Skeletal muscle cell (primary cell): Measurements from ENCODE around the gene CALML5.

ENCODE experiments used
- DNase-seq: peaks from one replicate; pipeline ENCODE4 v3.0.0-alpha.2; 2010; ENCODE audit warnings: low read depth
- H3K4me3 ChIP-seq: 2 replicates; pipeline ENCODE4 v1.5.1; 2011; ENCODE audit warnings: low read depth, mild to moderate bottlenecking, control low read depth, low read length, moderate library complexity

Gene CALML5

GRCh38 chr10:5522913-5523560 is 23.7 kb upstream of the CALML5 start:
- DNase-seq = no peak
- H3K4me3 ChIP-seq = no peak overlapping the region

- no peak overlapping the region for H3K4me3 ChIP-seq
- no peak for DNase-seq
Measured at GRCh38 chr10:5519054-5519453, 19.7 kb upstream of the CALML5 start.

GRCh38 chr10:5518143-5518542 is 18.8 kb upstream of the CALML5 start:
- no peak for DNase-seq
- no peak overlapping the region for H3K4me3 ChIP-seq

- H3K4me3 ChIP-seq = no peak overlapping the region
- DNase-seq = no peak
Measured at GRCh38 chr10:5517546-5517945, 18.2 kb upstream of the CALML5 start.

- H3K4me3 ChIP-seq = no peak overlapping the region
- no peak for DNase-seq
Measured at GRCh38 chr10:5515948-5516761, 16.8 kb upstream of the CALML5 start.

- H3K4me3 ChIP-seq = no peak overlapping the region
- no peak for DNase-seq
Measured at GRCh38 chr10:5514226-5514850, 15.0 kb upstream of the CALML5 start.

GRCh38 chr10:5512881-5513612 is 13.7 kb upstream of the CALML5 start:
- H3K4me3 ChIP-seq = no peak overlapping the region
- no peak for DNase-seq

GRCh38 chr10:5512331-5512730 is 13.0 kb upstream of the CALML5 start:
- H3K4me3 ChIP-seq = no peak overlapping the region
- DNase-seq = no peak

- no peak overlapping the region for H3K4me3 ChIP-seq
- no peak for DNase-seq
Measured at GRCh38 chr10:5511885-5512280, 12.5 kb upstream of the CALML5 start.

GRCh38 chr10:5511231-5511884 is 12.0 kb upstream of the CALML5 start:
- no peak overlapping the region for H3K4me3 ChIP-seq
- DNase-seq = no peak

- DNase-seq = no peak
Measured at GRCh38 chr10:5510281-5511072, 11.1 kb upstream of the CALML5 start.

GRCh38 chr10:5509691-5510090 is 10.3 kb upstream of the CALML5 start:
- no peak for DNase-seq
- no peak overlapping the region for H3K4me3 ChIP-seq

More at GRCh38 chr10:5510281-5511072, 11.1 kb upstream of the CALML5 start:
- H3K4me3 ChIP-seq = no peak overlapping the region

GRCh38 chr10:5509236-5509635 is 9.9 kb upstream of the CALML5 start:
- DNase-seq = no peak
- H3K4me3 ChIP-seq = no peak overlapping the region

GRCh38 chr10:5508786-5509185 is 9.4 kb upstream of the CALML5 start:
- DNase-seq = no peak
- no peak overlapping the region for H3K4me3 ChIP-seq

- no peak for DNase-seq
- no peak overlapping the region for H3K4me3 ChIP-seq
Measured at GRCh38 chr10:5508161-5508604, 8.8 kb upstream of the CALML5 start.

GRCh38 chr10:5507649-5508131 is 8.3 kb upstream of the CALML5 start:
- no peak for DNase-seq

GRCh38 chr10:5506751-5507648 is 7.6 kb upstream of the CALML5 start:
- H3K4me3 ChIP-seq = no peak overlapping the region
- DNase-seq = no peak

More at GRCh38 chr10:5507649-5508131, 8.3 kb upstream of the CALML5 start:
- no peak overlapping the region for H3K4me3 ChIP-seq
